ENCODE measurements around the gene CORO7. TPM values are rescaled to one million over a fixed set of nuclear protein-coding genes. Genes with fewer than 3 reads are reported as not detected.
"Not testable (repeated sequence)": the region's sequence is repeated elsewhere in the genome, so short reads cannot be mapped to it uniquely, and the experiment has no call there.

Gene CORO7
- total RNA-seq, 1 donor from 2014 or later: 122 TPM

GRCh38 chr16:4340443-4340842 lies 76.0 kb downstream of the CORO7 start:
- no peak for DNase-seq (ENCODE audit: low read depth)

- DNase-seq (ENCODE audit: low read depth): no peak
These were observed 76.5 kb downstream of the CORO7 start for GRCh38 chr16:4339909-4340308.

GRCh38 chr16:4339455-4339854 lies 76.9 kb downstream of the CORO7 start:
- DNase-seq (ENCODE audit: low read depth): no peak

- no peak for DNase-seq (ENCODE audit: low read depth)
These were observed 77.6 kb downstream of the CORO7 start for GRCh38 chr16:4338712-4339299.

- DNase-seq (ENCODE audit: low read depth): no peak
These were observed 78.2 kb downstream of the CORO7 start for GRCh38 chr16:4338125-4338582.

- DNase-seq (ENCODE audit: low read depth): no peak
These were observed 78.8 kb downstream of the CORO7 start for GRCh38 chr16:4337540-4338088.

- no peak for DNase-seq (ENCODE audit: low read depth)
These were observed 79.5 kb downstream of the CORO7 start for GRCh38 chr16:4336701-4337539.

- DNase-seq (ENCODE audit: low read depth): no peak
These were observed 81.5 kb downstream of the CORO7 start for GRCh38 chr16:4334724-4335495.

GRCh38 chr16:4333714-4334113 lies 82.7 kb downstream of the CORO7 start:
- DNase-seq (ENCODE audit: low read depth): not testable (repeated sequence)

- DNase-seq (ENCODE audit: low read depth): no peak
These were observed 83.1 kb downstream of the CORO7 start for GRCh38 chr16:4333308-4333638.

- DNase-seq (ENCODE audit: low read depth): no peak
These were observed 83.6 kb downstream of the CORO7 start for GRCh38 chr16:4332623-4333307.

GRCh38 chr16:4332083-4332482 lies 84.3 kb downstream of the CORO7 start:
- DNase-seq (ENCODE audit: low read depth): no peak

GRCh38 chr16:4330277-4330874 lies 86.0 kb downstream of the CORO7 start:
- DNase-seq (ENCODE audit: low read depth): peak; percentile 75

- DNase-seq (ENCODE audit: low read depth): peak; percentile 68
These were observed 87.3 kb downstream of the CORO7 start for GRCh38 chr16:4328782-4329775.

GRCh38 chr16:4328046-4328781 lies 88.2 kb downstream of the CORO7 start:
- DNase-seq (ENCODE audit: low read depth): peak; percentile 49

GRCh38 chr16:4327386-4328045 lies 88.9 kb downstream of the CORO7 start:
- DNase-seq (ENCODE audit: low read depth): no peak

- DNase-seq (ENCODE audit: low read depth): no peak
These were observed 91.1 kb downstream of the CORO7 start for GRCh38 chr16:4325253-4325758.

Data from myocyte (in vitro differentiated cells).